ENCODE measurements around the gene ANXA6.

The ANXA6 gene

GRCh38 chr5:151064916-151065499 lies 92.6 kb downstream of the ANXA6 start:
- no peak for TF ChIP-seq CTCF (conservative IDR thresholded peaks at IDR 0.05; ENCODE audit: low read length)
- no peak for DNase-seq (ENCODE audit: low read depth)

GRCh38 chr5:151063142-151063989 lies 94.2 kb downstream of the ANXA6 start:
- H3K4me3 ChIP-seq (ENCODE audit: low read length) = no peak overlapping the region
- no peak for TF ChIP-seq CTCF (conservative IDR thresholded peaks at IDR 0.05; ENCODE audit: low read length)
- peak; percentile 77 for DNase-seq (ENCODE audit: low read depth)

More at GRCh38 chr5:151064916-151065499, 92.6 kb downstream of the ANXA6 start:
- H3K4me3 ChIP-seq (ENCODE audit: low read length) = no peak overlapping the region

- H3K4me3 ChIP-seq (ENCODE audit: low read length) = no peak overlapping the region
- no peak for TF ChIP-seq CTCF (conservative IDR thresholded peaks at IDR 0.05; ENCODE audit: low read length)
- DNase-seq (ENCODE audit: low read depth) = no peak
These were observed 95.0 kb downstream of the ANXA6 start for GRCh38 chr5:151062405-151063141.

GRCh38 chr5:151060742-151061141 lies 96.8 kb downstream of the ANXA6 start:
- no peak overlapping the region for H3K4me3 ChIP-seq (ENCODE audit: low read length)
- no peak for DNase-seq (ENCODE audit: low read depth)
- no peak for TF ChIP-seq CTCF (conservative IDR thresholded peaks at IDR 0.05; ENCODE audit: low read length)

- no peak overlapping the region for H3K4me3 ChIP-seq (ENCODE audit: low read length)
- TF ChIP-seq CTCF (conservative IDR thresholded peaks at IDR 0.05; ENCODE audit: low read length) = no peak
- no peak for DNase-seq (ENCODE audit: low read depth)
These were observed 98.6 kb downstream of the ANXA6 start for GRCh38 chr5:151058891-151059489.

GRCh38 chr5:151058301-151058700 lies 99.3 kb downstream of the ANXA6 start:
- TF ChIP-seq CTCF (conservative IDR thresholded peaks at IDR 0.05; ENCODE audit: low read length) = 0 out of 2 replicates have a peak, but pooled peaks have one; percentile 2
- DNase-seq (ENCODE audit: low read depth) = no peak
- H3K4me3 ChIP-seq (ENCODE audit: low read length) = no peak overlapping the region
